Chondrocyte (in vitro differentiated cells): ENCODE results near the gene SPON2. TPM values are rescaled to one million over a fixed set of nuclear protein-coding genes. Genes with fewer than 3 reads are reported as not detected.

Experiments
- DNase-seq: peaks from one replicate; pipeline ENCODE4 v3.0.0; 2021; ENCODE audit warnings: mixed read lengths, low spot score
- H3K27ac Mint-ChIP-seq: one replicate; pipeline ENCODE4 v1.8.0; 2021; ENCODE audit warnings: mild to moderate bottlenecking, moderate library complexity, mixed read lengths; ENCODE audit not compliant: unreplicated experiment
- H3K27me3 Mint-ChIP-seq: 2 replicates; pipeline ENCODE4 v1.8.0; 2021; ENCODE audit warnings: low read depth, mixed read lengths
- H3K36me3 Mint-ChIP-seq: 2 replicates; pipeline ENCODE4 v1.8.0; 2021; ENCODE audit warnings: low read depth, mixed read lengths
- H3K4me1 Mint-ChIP-seq: 2 replicates; pipeline ENCODE4 v1.8.0; 2021; ENCODE audit warnings: low read depth, mild to moderate bottlenecking, mixed read lengths
- H3K4me3 Mint-ChIP-seq: one replicate; pipeline ENCODE4 v1.8.0; 2021; ENCODE audit warnings: mild to moderate bottlenecking, moderate library complexity, mixed read lengths; ENCODE audit not compliant: unreplicated experiment
- H3K9me3 Mint-ChIP-seq: 2 replicates; pipeline ENCODE4 v1.8.0; 2021; ENCODE audit warnings: low read depth, mixed read lengths
- CTCF ChIP-seq: fragments of 200-600 bp; sonication (generic); IDR thresholded peaks from 2 replicates; pipeline ENCODE4 v1.5.0; 2021; ENCODE audit warnings: antibody characterized with exemption, mild to moderate bottlenecking, moderate library complexity
- total RNA-seq: library from RNA; stranded (reverse); gene quantifications from 3 replicates; pipeline ENCODE4 v1.2.1, GENCODE V29; 2021

Gene SPON2
- total RNA-seq, 1 donor from 2014 or later: 158 TPM

- Mint-ChIP-seq H3K27me3 (no peaks in the 10 kb centered on the region), H3K9me3 (peaks cover 29% of the 10 kb centered on the region), H3K4me3 (no peak overlapping the region), H3K36me3 (peaks cover 16% of the 10 kb centered on the region), H3K27ac (no peak overlapping the region), H3K4me1 (peaks cover 6% of the 10 kb centered on the region)
- DNase-seq: no peak
- no peak for TF ChIP-seq CTCF
These were observed 6.7 kb upstream of the SPON2 start for GRCh38 chr4:1179089-1179441.

GRCh38 chr4:1178300-1179088, 6.1 kb upstream of the SPON2 start:
- no peak for TF ChIP-seq CTCF
- no peak overlapping the region for H3K27ac Mint-ChIP-seq
- no peak for DNase-seq
- no peaks in the 10 kb centered on the region for H3K27me3 Mint-ChIP-seq
- no peak overlapping the region for H3K4me3 Mint-ChIP-seq
- H3K36me3 Mint-ChIP-seq: peaks cover 16% of the 10 kb centered on the region
- H3K9me3 Mint-ChIP-seq: peaks cover 29% of the 10 kb centered on the region
- H3K4me1 Mint-ChIP-seq: peaks cover 8% of the 10 kb centered on the region

GRCh38 chr4:1177274-1178141, 5.1 kb upstream of the SPON2 start:
- no peak for DNase-seq

GRCh38 chr4:1176398-1177273, 4.3 kb upstream of the SPON2 start:
- H3K36me3 Mint-ChIP-seq: peaks cover 11% of the 10 kb centered on the region
- no peak for TF ChIP-seq CTCF
- peaks cover 13% of the 10 kb centered on the region for H3K4me1 Mint-ChIP-seq
- no peak overlapping the region for H3K27ac Mint-ChIP-seq
- no peak overlapping the region for H3K4me3 Mint-ChIP-seq
- H3K27me3 Mint-ChIP-seq: no peaks in the 10 kb centered on the region
- H3K9me3 Mint-ChIP-seq: peaks cover 18% of the 10 kb centered on the region
- no peak for DNase-seq

More at GRCh38 chr4:1177274-1178141, 5.1 kb upstream of the SPON2 start:
- Mint-ChIP-seq H3K27ac (no peak overlapping the region), H3K9me3 (peaks cover 27% of the 10 kb centered on the region), H3K4me1 (peaks cover 12% of the 10 kb centered on the region), H3K4me3 (no peak overlapping the region), H3K27me3 (no peaks in the 10 kb centered on the region), H3K36me3 (peaks cover 14% of the 10 kb centered on the region)
- TF ChIP-seq CTCF: no peak
